NCI-H69 (cell line): ENCODE data around the gene PHACTR1.
A peak's percentile ranks its signal among the peaks of the same experiment; 100 is the strongest.
"Not testable (repeated sequence)": the region's sequence is repeated elsewhere in the genome, so short reads cannot be mapped to it uniquely, and the experiment has no call there.

Source experiments
- DNase-seq: peaks from one replicate; lab custom pipeline; 2025; lab: John Stamatoyannopoulos, UW

Gene PHACTR1

GRCh38 chr6:12716298-12716916, at the start of gene PHACTR1:
Gene PHACTR1 (plus strand): TSS chr6:12716767.
- no peak for DNase-seq

GRCh38 chr6:12666886-12667285, 49.7 kb upstream of the PHACTR1 start:
- DNase-seq, result no peak

GRCh38 chr6:12675931-12676330, 40.6 kb upstream of the PHACTR1 start:
- no peak for DNase-seq

- DNase-seq, result no peak
Observed at GRCh38 chr6:12679341-12679740, 37.2 kb upstream of the PHACTR1 start.

- no peak for DNase-seq
Observed at GRCh38 chr6:12693122-12693521, 23.4 kb upstream of the PHACTR1 start.

GRCh38 chr6:12698298-12698697, 18.3 kb upstream of the PHACTR1 start:
- DNase-seq, result no peak

GRCh38 chr6:12704946-12705345, 11.6 kb upstream of the PHACTR1 start:
- no peak for DNase-seq

GRCh38 chr6:12709116-12709515, 7.5 kb upstream of the PHACTR1 start:
- no peak for DNase-seq

- DNase-seq, result no peak
Observed at GRCh38 chr6:12709556-12710232, 6.9 kb upstream of the PHACTR1 start.

- no peak for DNase-seq
Observed at GRCh38 chr6:12710921-12711320, 5.6 kb upstream of the PHACTR1 start.

- DNase-seq, result no peak
Observed at GRCh38 chr6:12714022-12714421, 2.5 kb upstream of the PHACTR1 start.

- DNase-seq, result no peak
Observed at GRCh38 chr6:12715437-12715836, 1.1 kb upstream of the PHACTR1 start.

- DNase-seq, result peak; percentile 40
Observed at GRCh38 chr6:12717356-12717755, 789 bp downstream of the PHACTR1 start.

- DNase-seq, result no peak
Observed at GRCh38 chr6:12718015-12718414, 1.4 kb downstream of the PHACTR1 start.

GRCh38 chr6:12719017-12719416, 2.5 kb downstream of the PHACTR1 start:
- no peak for DNase-seq

GRCh38 chr6:12720310-12720709, 3.7 kb downstream of the PHACTR1 start:
- no peak for DNase-seq

- no peak for DNase-seq
Observed at GRCh38 chr6:12725263-12725662, 8.7 kb downstream of the PHACTR1 start.

- no peak for DNase-seq
Observed at GRCh38 chr6:12729467-12729866, 12.9 kb downstream of the PHACTR1 start.

GRCh38 chr6:12730809-12731208, 14.2 kb downstream of the PHACTR1 start:
- not testable (repeated sequence) for DNase-seq

- no peak for DNase-seq
Observed at GRCh38 chr6:12733876-12734275, 17.3 kb downstream of the PHACTR1 start.

- no peak for DNase-seq
Observed at GRCh38 chr6:12735786-12736185, 19.2 kb downstream of the PHACTR1 start.

GRCh38 chr6:12748411-12748810, 31.8 kb downstream of the PHACTR1 start:
- DNase-seq, result no peak

- DNase-seq, result peak; percentile 46
Observed at GRCh38 chr6:12748815-12749521, 32.4 kb downstream of the PHACTR1 start.
